Peyer's patch (tissue), 4 donors: ENCODE results near the gene KLHDC7B. TPM values are rescaled to one million over a fixed set of nuclear protein-coding genes. Genes with fewer than 3 reads are reported as not detected.

ENCODE experiments used
- DNase-seq, 3 donors: peaks; one replicate each; pipeline ENCODE4 v3.0.0-alpha.2; 2017 to 2019
- H3K27ac ChIP-seq, 4 donors: fragments of 200-600 bp; sonication (generic); one replicate each; pipeline ENCODE4 v1.5.1; 2016 to 2019
- H3K27me3 ChIP-seq, 2 donors: fragments of 200-600 bp; sonication (generic); one replicate each; pipeline ENCODE4 v1.5.1; 2019
- H3K36me3 ChIP-seq, 3 donors: fragments of 200-600 bp; sonication (generic); one replicate each; pipeline ENCODE4 v1.5.1; 2016 to 2019
- H3K4me1 ChIP-seq, 4 donors: fragments of 200-600 bp; sonication (generic); one replicate each; pipeline ENCODE4 v1.5.1; 2016 to 2019
- H3K4me3 ChIP-seq, 4 donors: fragments of 200-600 bp; sonication (generic); 1 replicate in 3 of 4; 2 replicates in 1 of 4; pipeline ENCODE4 v1.5.1; 2016 to 2019; ENCODE audit warnings: mild to moderate bottlenecking in 1 of 4
- H3K9me3 ChIP-seq, 4 donors: fragments of 200-600 bp; sonication (generic); one replicate each; pipeline ENCODE4 v1.5.1; 2016 to 2019; ENCODE audit warnings: mild to moderate bottlenecking in 1 of 4
- POLR2A ChIP-seq, 2 donors: fragments of 450-650 bp; IDR thresholded peaks; one replicate each; pipeline ENCODE4 v1.5.1; 2017; ENCODE audit warnings: antibody characterized with exemption in 2 of 2, mild to moderate bottlenecking in 2 of 2, moderate library complexity in 2 of 2
- total RNA-seq, 4 donors: library from RNA; depleted of rRNA; stranded (reverse); fragments of >200 nt; gene quantifications; one replicate each; pipeline ENCODE4 v1.1.0, GENCODE V29; 2016
- TF ChIP-seq, protein P1 (sequence below), 6 experiments: fragments of 450-650 bp in 4 of 6; fragments of 200-600 bp in 2 of 6; sonication (generic) in 1 of 6; IDR thresholded peaks; one replicate each; pipeline ENCODE4 v1.5.1; 2017 to 2019; ENCODE audit warnings: antibody characterized with exemption in 6 of 6, mild to moderate bottlenecking in 3 of 6, moderate library complexity in 1 of 6

Gene KLHDC7B
- 1 to 10 TPM in 1 of 4 donors, not detected in 3; 1.1 TPM for total RNA-seq

DNA sequence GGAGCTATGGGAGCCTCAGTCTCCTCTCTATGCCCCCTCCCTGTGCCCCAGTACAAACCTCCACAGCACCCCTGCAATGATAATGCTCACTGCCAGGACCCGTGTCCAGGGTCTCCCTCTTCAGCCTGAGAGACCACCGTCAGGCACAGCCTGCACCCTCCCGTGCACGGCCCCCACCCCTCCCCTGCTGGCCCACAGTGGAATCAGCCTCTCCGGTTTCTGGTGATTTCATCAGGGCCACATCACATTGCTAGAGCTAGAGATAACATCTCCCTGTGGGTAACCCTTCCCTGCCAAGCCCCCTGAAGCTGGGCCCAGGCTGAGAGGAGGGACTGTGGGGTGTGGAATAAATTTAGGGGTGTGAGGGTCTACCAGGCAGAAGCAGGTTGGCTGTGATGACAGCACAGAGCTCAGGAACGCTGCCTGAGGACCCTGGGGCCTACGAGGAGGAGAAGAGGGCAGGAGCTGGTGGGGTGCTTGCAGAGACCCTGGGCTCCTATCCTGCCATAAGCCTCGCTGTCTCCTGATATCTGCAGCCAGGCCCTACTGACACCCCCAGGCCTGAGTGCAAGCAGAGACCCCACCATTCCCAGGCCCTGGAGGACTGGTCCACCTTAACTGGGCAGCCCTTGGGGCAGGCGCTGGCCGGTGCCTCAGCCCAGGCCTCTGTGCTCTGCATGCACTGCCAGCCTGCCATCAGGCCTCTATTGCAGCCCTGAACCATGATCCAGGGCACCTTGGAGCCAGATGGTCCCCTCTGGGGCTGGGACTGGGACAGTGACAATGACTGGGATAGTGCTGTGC, at the start of gene KLHDC7B:
Gene KLHDC7B, plus strand, starts transcription at position 378 of the 804 bp plus-strand sequence. Its CDS starts 345 bp downstream, at position 723.
- H3K4me3 ChIP-seq: no peak within 1 kb of the TSS
- TF ChIP-seq, protein P1, sequence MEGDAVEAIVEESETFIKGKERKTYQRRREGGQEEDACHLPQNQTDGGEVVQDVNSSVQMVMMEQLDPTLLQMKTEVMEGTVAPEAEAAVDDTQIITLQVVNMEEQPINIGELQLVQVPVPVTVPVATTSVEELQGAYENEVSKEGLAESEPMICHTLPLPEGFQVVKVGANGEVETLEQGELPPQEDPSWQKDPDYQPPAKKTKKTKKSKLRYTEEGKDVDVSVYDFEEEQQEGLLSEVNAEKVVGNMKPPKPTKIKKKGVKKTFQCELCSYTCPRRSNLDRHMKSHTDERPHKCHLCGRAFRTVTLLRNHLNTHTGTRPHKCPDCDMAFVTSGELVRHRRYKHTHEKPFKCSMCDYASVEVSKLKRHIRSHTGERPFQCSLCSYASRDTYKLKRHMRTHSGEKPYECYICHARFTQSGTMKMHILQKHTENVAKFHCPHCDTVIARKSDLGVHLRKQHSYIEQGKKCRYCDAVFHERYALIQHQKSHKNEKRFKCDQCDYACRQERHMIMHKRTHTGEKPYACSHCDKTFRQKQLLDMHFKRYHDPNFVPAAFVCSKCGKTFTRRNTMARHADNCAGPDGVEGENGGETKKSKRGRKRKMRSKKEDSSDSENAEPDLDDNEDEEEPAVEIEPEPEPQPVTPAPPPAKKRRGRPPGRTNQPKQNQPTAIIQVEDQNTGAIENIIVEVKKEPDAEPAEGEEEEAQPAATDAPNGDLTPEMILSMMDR (IDR thresholded peaks at IDR 0.05): no peak
- H3K27ac ChIP-seq: peak within 1 kb of the TSS; percentile 46 to 74 (median 56)
- no peaks in the 10 kb centered on the region for H3K9me3 ChIP-seq
- H3K36me3 ChIP-seq: no peaks in the 10 kb centered on the region
- peaks cover 10 to 42% (median 18%) of the 10 kb centered on the region in 4 donors for H3K4me1 ChIP-seq
- peaks cover 0 to 15% of the 10 kb centered on the region in 2 donors for H3K27me3 ChIP-seq
- DNase-seq: no peak

DNA sequence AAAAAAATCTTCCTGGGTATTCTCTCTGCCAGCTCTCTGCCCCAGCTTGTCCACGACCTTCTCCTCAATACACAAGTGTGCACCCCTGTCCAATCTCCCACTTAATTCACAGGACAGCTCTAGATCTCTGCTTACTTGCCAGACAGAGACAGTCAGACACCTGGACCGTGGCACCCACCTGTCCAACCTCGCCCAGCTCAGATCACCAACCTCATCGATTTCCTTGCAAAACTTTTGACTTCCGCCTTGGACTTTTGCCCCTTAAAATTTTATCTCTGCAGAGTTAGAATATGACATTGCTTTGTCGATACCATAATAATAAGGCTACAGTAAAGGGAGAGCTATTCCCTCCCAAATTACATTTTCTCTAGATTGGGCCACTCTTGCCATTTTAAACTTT, 48.6 kb upstream of the KLHDC7B start:
- Histone ChIP-seq H3K4me1 (peaks cover 0 to 14% (median 2%) of the 10 kb centered on the region in 4 donors), H3K36me3 (peaks cover 0 to 2% (median 0%) of the 10 kb centered on the region in 3 donors), H3K27ac (no peak overlapping the region), H3K27me3 (no peaks in the 10 kb centered on the region), H3K4me3 (no peak overlapping the region), H3K9me3 (no peaks in the 10 kb centered on the region)
- DNase-seq: no peak
- TF ChIP-seq POLR2A (IDR thresholded peaks at IDR 0.05): no peak
- TF ChIP-seq, protein P1 (IDR thresholded peaks at IDR 0.05): no peak

DNA sequence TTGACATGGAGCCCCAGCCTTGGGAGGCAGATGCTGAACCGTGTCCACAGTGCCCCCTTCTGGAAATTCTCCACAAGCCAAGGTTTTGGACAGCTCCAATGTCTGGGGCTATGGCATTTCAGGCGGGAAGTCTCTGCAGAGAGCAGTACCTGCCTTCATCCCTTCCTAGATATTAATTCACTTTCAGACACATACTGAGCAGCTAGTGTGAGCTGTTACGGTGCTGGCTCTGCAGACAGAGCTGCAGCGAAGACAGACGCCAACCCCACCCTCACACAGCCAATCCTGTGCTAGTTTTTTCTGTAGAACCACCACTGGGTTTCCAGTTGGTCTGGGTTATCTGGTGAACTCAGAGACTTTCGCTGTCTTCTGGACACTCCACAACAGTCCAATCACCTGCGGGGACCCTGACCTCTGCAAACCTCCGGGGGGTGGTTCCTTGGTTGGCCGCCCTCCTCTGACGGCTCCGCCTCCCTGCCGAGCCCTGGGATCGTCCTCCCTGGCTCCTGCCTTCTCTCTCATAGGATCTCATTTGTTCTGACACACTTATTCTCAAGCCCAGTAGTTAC, 47.3 kb upstream of the KLHDC7B start:
- Histone ChIP-seq H3K4me3 (peak overlapping the region in 1 of 4 donors; percentile 16), H3K4me1 (peaks cover 0 to 14% (median 2%) of the 10 kb centered on the region in 4 donors), H3K27me3 (no peaks in the 10 kb centered on the region), H3K9me3 (no peaks in the 10 kb centered on the region), H3K27ac (peak overlapping the region in 2 of 4 donors; percentile 42 to 57), H3K36me3 (peaks cover 0 to 15% (median 0%) of the 10 kb centered on the region in 3 donors)
- DNase-seq: peak; percentile 70 to 89 (median 73)
- TF ChIP-seq, protein P1 (IDR thresholded peaks at IDR 0.05): peak; percentile 45 to 80 (median 66)
- TF ChIP-seq POLR2A (IDR thresholded peaks at IDR 0.05): no peak

DNA sequence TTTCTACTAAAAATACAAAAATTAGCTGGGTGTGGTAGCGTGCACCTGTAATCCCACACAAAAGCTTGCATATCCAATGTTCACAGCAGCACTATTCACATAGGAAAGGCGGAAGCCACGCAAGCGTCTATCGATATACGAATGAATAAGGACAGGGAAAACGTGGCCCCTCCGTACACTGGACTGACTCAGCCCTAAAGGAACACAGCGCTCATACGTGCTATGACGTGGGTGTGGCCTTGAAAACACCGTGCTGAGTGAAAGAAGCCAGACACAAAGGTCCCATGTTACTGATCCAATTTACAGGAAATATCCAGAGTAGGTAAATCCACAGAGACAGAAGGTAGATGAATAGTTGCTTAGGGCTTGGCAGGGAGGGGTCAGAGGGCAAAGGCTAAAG, 45.2 kb upstream of the KLHDC7B start:
- Histone ChIP-seq H3K4me1 (peaks cover 0 to 22% (median 2%) of the 10 kb centered on the region in 4 donors), H3K27ac (no peak overlapping the region), H3K27me3 (no peaks in the 10 kb centered on the region), H3K36me3 (peaks cover 0 to 32% (median 0%) of the 10 kb centered on the region in 3 donors), H3K9me3 (no peaks in the 10 kb centered on the region), H3K4me3 (no peak overlapping the region)
- DNase-seq: no peak
- TF ChIP-seq, protein P1 (IDR thresholded peaks at IDR 0.05): no peak
- TF ChIP-seq POLR2A (IDR thresholded peaks at IDR 0.05): no peak

DNA sequence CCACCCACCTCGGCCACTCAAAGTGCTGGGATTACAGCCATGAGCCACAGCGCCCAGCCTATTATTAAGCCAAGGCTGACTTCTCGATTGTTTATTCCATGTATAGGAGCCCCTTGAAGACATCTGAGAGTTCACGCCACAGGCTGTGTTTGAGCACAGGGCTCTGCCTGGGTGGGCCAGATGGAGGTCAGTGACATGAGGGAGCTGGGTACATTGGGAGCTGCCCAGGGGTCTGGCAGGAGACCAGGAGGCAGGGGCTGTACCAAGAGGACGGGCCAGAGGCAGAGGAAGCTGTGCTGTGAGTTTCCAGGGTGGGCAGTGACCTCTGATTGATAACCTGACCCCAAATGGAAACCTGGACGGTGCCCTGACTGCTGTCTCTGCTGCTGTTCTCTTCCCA, 43.6 kb upstream of the KLHDC7B start:
- Histone ChIP-seq H3K27me3 (no peaks in the 10 kb centered on the region), H3K36me3 (peaks cover 0 to 40% (median 0%) of the 10 kb centered on the region in 3 donors), H3K9me3 (no peaks in the 10 kb centered on the region), H3K27ac (no peak overlapping the region), H3K4me1 (peaks cover 0 to 37% (median 10%) of the 10 kb centered on the region in 4 donors), H3K4me3 (no peak overlapping the region)
- no peak for DNase-seq
- no peak for TF ChIP-seq POLR2A (IDR thresholded peaks at IDR 0.05)
